OCI-LY3 (cell line): ENCODE results near the gene MCEE.

Experiments
- EZH2phosphoT487 ChIP-seq: fragments of 200-600 bp; shearing (Covaris generic); IDR thresholded peaks from 2 replicates; pipeline ENCODE4 v1.6.1; 2018; ENCODE audit warnings: antibody characterized with exemption, mixed run types, low read depth
- TF ChIP-seq, protein P1 (sequence below): fragments of 200-600, 300-600 bp; sonication (generic); IDR thresholded peaks from 2 replicates; pipeline ENCODE4 v1.5.1; 2014; ENCODE audit warnings: antibody characterized with exemption, low read length, low read depth

- TF ChIP-seq EZH2phosphoT487, result no peak
- TF ChIP-seq, protein P1, sequence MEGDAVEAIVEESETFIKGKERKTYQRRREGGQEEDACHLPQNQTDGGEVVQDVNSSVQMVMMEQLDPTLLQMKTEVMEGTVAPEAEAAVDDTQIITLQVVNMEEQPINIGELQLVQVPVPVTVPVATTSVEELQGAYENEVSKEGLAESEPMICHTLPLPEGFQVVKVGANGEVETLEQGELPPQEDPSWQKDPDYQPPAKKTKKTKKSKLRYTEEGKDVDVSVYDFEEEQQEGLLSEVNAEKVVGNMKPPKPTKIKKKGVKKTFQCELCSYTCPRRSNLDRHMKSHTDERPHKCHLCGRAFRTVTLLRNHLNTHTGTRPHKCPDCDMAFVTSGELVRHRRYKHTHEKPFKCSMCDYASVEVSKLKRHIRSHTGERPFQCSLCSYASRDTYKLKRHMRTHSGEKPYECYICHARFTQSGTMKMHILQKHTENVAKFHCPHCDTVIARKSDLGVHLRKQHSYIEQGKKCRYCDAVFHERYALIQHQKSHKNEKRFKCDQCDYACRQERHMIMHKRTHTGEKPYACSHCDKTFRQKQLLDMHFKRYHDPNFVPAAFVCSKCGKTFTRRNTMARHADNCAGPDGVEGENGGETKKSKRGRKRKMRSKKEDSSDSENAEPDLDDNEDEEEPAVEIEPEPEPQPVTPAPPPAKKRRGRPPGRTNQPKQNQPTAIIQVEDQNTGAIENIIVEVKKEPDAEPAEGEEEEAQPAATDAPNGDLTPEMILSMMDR, result no peak
Measured at GRCh38 chr2:71129902-71130151, 202 bp downstream of the MCEE start.
